ENCODE results near the gene KDM2A. TPM values are rescaled to one million over a fixed set of nuclear protein-coding genes. Genes with fewer than 3 reads are reported as not detected.

KDM2A gene
- total RNA-seq, 1 experiment from 2014 or later, result 120 TPM

GRCh38 chr11:67116758-67117105 is 2.3 kb upstream of the KDM2A start:
- H4K20me1 ChIP-seq (ENCODE audit: insufficient read depth), result peaks cover 10% of the 10 kb centered on the region; the same call in 1 of the 2 replicates
- H3F3A ChIP-seq (ENCODE audit: insufficient read depth, low read depth), result peaks cover 27% of the 10 kb centered on the region; the same call in 1 of the 2 replicates
- TSS peak; percentile 40 for BruUV-seq (replicated peaks)
- H3K9me2 ChIP-seq (ENCODE audit: insufficient read depth), result no peaks in the 10 kb centered on the region
- no peak overlapping the region for H3K4me2 ChIP-seq
- peaks cover 6% of the 10 kb centered on the region for H3K4me1 ChIP-seq (replicated peaks; ENCODE audit: insufficient read depth)
- ChIA-PET CTCF (interaction anchor here (0.5 kb wide), 1 partner anchor 145 kb away, joined by 5 read pairs; no protein-coding TSS in a partner anchor), POLR2A (ENCODE audit: unreplicated experiment) (no interaction called here)
- TF ChIP-seq CTCF (conservative IDR thresholded peaks at IDR 0.05) (no peak), EZH2 (IDR thresholded peaks at IDR 0.05; ENCODE audit: low read depth) (no peak)
- peaks cover 24% of the 10 kb centered on the region for H3K79me2 ChIP-seq (ENCODE audit: low read depth)
- H3K4me3 ChIP-seq, result no peak overlapping the region
- no peak for DNase-seq
- H3K36me3 ChIP-seq (ENCODE audit: low read depth), result no peaks in the 10 kb centered on the region
- no peak overlapping the region for H3K27ac ChIP-seq
- no peaks in the 10 kb centered on the region for H3K9me3 ChIP-seq (ENCODE audit: insufficient read depth, low read depth)
- no peaks in the 10 kb centered on the region for H3K27me3 ChIP-seq (ENCODE audit: insufficient read depth, low read depth)
- H2AFZ ChIP-seq, result no peak overlapping the region
- intact Hi-C loops (cut with micrococcal nuclease; ENCODE audit: unreplicated experiment), result loop anchor here (5.0 kb wide), 1 partner anchor 34 kb away; no protein-coding TSS in a partner anchor

GRCh38 chr11:67117176-67117575 is 1.9 kb upstream of the KDM2A start:
- no peak overlapping the region for H2AFZ ChIP-seq
- H3K27me3 ChIP-seq (ENCODE audit: insufficient read depth, low read depth), result no peaks in the 10 kb centered on the region
- H3K4me1 ChIP-seq (replicated peaks; ENCODE audit: insufficient read depth), result peaks cover 11% of the 10 kb centered on the region
- no peak for DNase-seq
- peak overlapping the region; percentile 4; the same call in 1 of the 2 replicates for H3K4me2 ChIP-seq
- no peaks in the 10 kb centered on the region for H3K9me2 ChIP-seq (ENCODE audit: insufficient read depth)
- TF ChIP-seq CTCF (conservative IDR thresholded peaks at IDR 0.05) (no peak), EZH2 (IDR thresholded peaks at IDR 0.05; ENCODE audit: low read depth) (no peak)
- no TSS peak for BruUV-seq (replicated peaks)
- H3K79me2 ChIP-seq (ENCODE audit: low read depth), result peaks cover 29% of the 10 kb centered on the region
- POLR2A ChIA-PET (ENCODE audit: unreplicated experiment), result interaction anchor here (0.6 kb wide), 1 partner anchor 30 kb away, joined by 27 read pairs; no protein-coding TSS in a partner anchor
- intact Hi-C loops (cut with micrococcal nuclease; ENCODE audit: unreplicated experiment), result loop anchor here (5.0 kb wide), 1 partner anchor 35 kb away; no protein-coding TSS in a partner anchor
- no peak overlapping the region for H3K27ac ChIP-seq
- CTCF ChIA-PET, result interaction anchor here (0.5 to 1.0 kb wide), 3 partner anchors 144 to 445 kb away, joined by 4 to 10 read pairs (median 5); no protein-coding TSS in a partner anchor
- no peak overlapping the region for H3K4me3 ChIP-seq
- no peaks in the 10 kb centered on the region for H3K36me3 ChIP-seq (ENCODE audit: low read depth)
- H3K9me3 ChIP-seq (ENCODE audit: insufficient read depth, low read depth), result no peaks in the 10 kb centered on the region
- peaks cover 32% of the 10 kb centered on the region; the same call in 1 of the 2 replicates for H3F3A ChIP-seq (ENCODE audit: insufficient read depth, low read depth)
- H4K20me1 ChIP-seq (ENCODE audit: insufficient read depth), result peaks cover 14% of the 10 kb centered on the region; the same call in 1 of the 2 replicates

GRCh38 chr11:67117672-67118180 is 1.3 kb upstream of the KDM2A start:
- POLR2A ChIA-PET (ENCODE audit: unreplicated experiment), result interaction anchor here (0.5 to 0.6 kb wide), 3 partner anchors 12 to 128 kb away, joined by 3 to 27 read pairs (median 4); no protein-coding TSS in a partner anchor
- peak in 1 of 2 experiments; percentile 33 for DNase-seq
- Histone ChIP-seq H3K4me2 (peak overlapping the region; percentile 83; the same call in 1 of the 2 replicates), H3K9me2 (ENCODE audit: insufficient read depth) (no peaks in the 10 kb centered on the region), H3K27me3 (ENCODE audit: insufficient read depth, low read depth) (no peaks in the 10 kb centered on the region), H3K27ac (no peak overlapping the region), H3K9me3 (ENCODE audit: insufficient read depth, low read depth) (no peaks in the 10 kb centered on the region), H4K20me1 (ENCODE audit: insufficient read depth) (peaks cover 17% of the 10 kb centered on the region), H2AFZ (no peak overlapping the region; the same call in 1 of the 2 replicates), H3K4me1 (replicated peaks; ENCODE audit: insufficient read depth) (peaks cover 13% of the 10 kb centered on the region), H3K79me2 (ENCODE audit: low read depth) (peaks cover 34% of the 10 kb centered on the region), H3K4me3 (no peak overlapping the region; the same call in 1 of the 2 replicates), H3K36me3 (ENCODE audit: low read depth) (no peaks in the 10 kb centered on the region), H3F3A (ENCODE audit: insufficient read depth, low read depth) (peaks cover 32% of the 10 kb centered on the region; the same call in 1 of the 2 replicates)
- CTCF ChIA-PET, result interaction anchor here (0.6 to 1.0 kb wide), 2 partner anchors 264 to 445 kb away, joined by 4 to 10 read pairs; no protein-coding TSS in a partner anchor
- no TSS peak for BruUV-seq (replicated peaks)
- TF ChIP-seq EZH2 (IDR thresholded peaks at IDR 0.05; ENCODE audit: low read depth) (no peak), CTCF (conservative IDR thresholded peaks at IDR 0.05) (no peak)
- intact Hi-C loops (cut with micrococcal nuclease; ENCODE audit: unreplicated experiment), result loop anchor here (2.0 to 5.0 kb wide), 2 partner anchors 35 to 63 kb away; no protein-coding TSS in a partner anchor
